Prostate gland (tissue), 2 donors: ENCODE results near the gene ADPRHL1. TPM values are rescaled to one million over a fixed set of nuclear protein-coding genes. Genes with fewer than 3 reads are reported as not detected.

Experiments
- DNase-seq: peaks from one replicate; pipeline ENCODE4 v3.0.0-alpha.2; 2019; ENCODE audit warnings: low spot score
- H3K27ac ChIP-seq, 2 donors: fragments of 200-600 bp; sonication (generic); 2 replicates each; pipeline ENCODE4 v1.5.1; 2017 to 2019
- H3K27me3 ChIP-seq: fragments of 200-600 bp; sonication (generic); replicated peaks from 2 replicates; pipeline ENCODE4 v1.5.1; 2019; ENCODE audit not compliant: insufficient read depth
- H3K36me3 ChIP-seq, 2 donors: fragments of 200-600 bp; sonication (generic); 1 replicate in 1 of 2; 2 replicates in 1 of 2; pipeline versions ENCODE4 v1.5.1 to v1.8.1; 2017 to 2019
- H3K4me1 ChIP-seq: fragments of 200-600 bp; sonication (generic); replicated peaks from 2 replicates; pipeline ENCODE4 v1.5.1; 2019
- H3K4me3 ChIP-seq, 2 donors: fragments of 200-600 bp; sonication (generic); 2 replicates each; pipeline ENCODE4 v1.5.1; 2017 to 2019
- H3K9me3 ChIP-seq: fragments of 200-600 bp; sonication (generic); 2 replicates; pipeline ENCODE4 v1.5.1; 2017
- POLR2A ChIP-seq: fragments of 450-650 bp; IDR thresholded peaks from one replicate; pipeline ENCODE4 v1.6.1; 2016; ENCODE audit warnings: antibody characterized with exemption, mild to moderate bottlenecking
- POLR2AphosphoS5 ChIP-seq: sonication (generic); formaldehyde crosslinking; IDR thresholded peaks from one replicate; pipeline ENCODE4 v1.6.1; 2017; ENCODE audit warnings: antibody characterized with exemption
- WGBS: methylation state at CpG from one replicate; pipeline ENCODE4 v1.1.5; 2018; 5-methylcytosine and 5-hydroxymethylcytosine counted together
- intact Hi-C: fragments of 100-400 bp; cut with DNase I; formaldehyde crosslinking; loops from one replicate; pipeline ENCODE4 v1.14.2; 2022
- total RNA-seq, 2 donors: library from RNA; depleted of rRNA; stranded (reverse); fragments of >200 nt; gene quantifications; one replicate each; pipeline ENCODE4 v1.1.0, GENCODE V29; 2016
- TF ChIP-seq, protein P1 (sequence below), 4 experiments: fragments of 200-600 bp in 2 of 4; fragments of 450-650 bp in 2 of 4; sonication (generic) in 2 of 4; IDR thresholded peaks; 1 replicate in 3 of 4; 2 replicates in 1 of 4; pipeline ENCODE4 v1.5.1; 2016 to 2019; ENCODE audit warnings: antibody characterized with exemption in 4 of 4, mild to moderate bottlenecking in 2 of 4, moderate library complexity in 2 of 4

The ADPRHL1 gene
- total RNA-seq, 2 donors from 2014 or later = 3.7 to 3.9 TPM

DNA sequence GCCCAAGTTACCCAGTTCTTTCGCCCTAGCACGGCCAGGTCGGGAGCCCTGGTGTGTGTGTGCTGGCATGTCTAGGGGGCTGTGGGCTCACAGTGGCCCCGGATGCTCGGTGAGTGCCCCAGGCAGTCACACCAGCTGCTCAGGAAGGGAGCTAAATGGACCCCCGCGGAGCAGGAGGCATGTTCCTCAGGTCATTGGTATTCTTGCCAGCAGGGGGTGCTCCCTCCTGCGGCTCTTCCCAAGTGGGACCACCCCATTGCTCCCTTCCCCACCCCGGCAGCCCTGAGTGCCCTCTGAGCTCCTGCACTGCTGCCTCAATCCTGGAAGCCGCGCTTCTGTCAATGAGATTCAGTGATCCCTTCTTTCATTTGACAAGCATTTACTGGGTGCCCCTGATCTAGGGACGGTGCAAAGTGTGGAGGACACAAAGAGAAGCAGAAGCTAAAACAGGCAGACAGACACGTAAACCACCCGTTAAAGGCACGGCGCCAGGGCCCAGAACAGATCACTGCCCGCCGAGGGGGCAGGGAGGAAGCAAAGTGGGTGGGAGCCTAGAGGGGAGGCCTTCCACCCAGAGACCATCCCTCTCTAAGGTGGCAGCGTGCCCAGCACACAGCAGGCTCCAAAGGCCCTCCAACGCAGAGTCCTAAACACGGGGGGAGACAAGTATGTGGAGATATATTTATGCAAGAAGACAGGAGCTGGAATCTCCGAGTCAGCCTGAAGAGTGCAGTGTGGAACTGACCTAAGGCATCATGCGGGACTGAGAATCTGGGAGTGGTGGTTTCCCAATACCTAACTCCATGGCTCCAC lies 5.2 kb upstream of the ADPRHL1 start:
- Histone ChIP-seq H3K4me3 (no peak overlapping the region), H3K27me3 (no peaks in the 10 kb centered on the region), H3K9me3 (no peaks in the 10 kb centered on the region), H3K4me1 (no peaks in the 10 kb centered on the region), H3K27ac (no peak overlapping the region), H3K36me3 (peaks cover 3 to 8% of the 10 kb centered on the region in 2 donors)
- TF ChIP-seq POLR2AphosphoS5 (no peak), POLR2A (no peak)
- TF ChIP-seq, protein P1, sequence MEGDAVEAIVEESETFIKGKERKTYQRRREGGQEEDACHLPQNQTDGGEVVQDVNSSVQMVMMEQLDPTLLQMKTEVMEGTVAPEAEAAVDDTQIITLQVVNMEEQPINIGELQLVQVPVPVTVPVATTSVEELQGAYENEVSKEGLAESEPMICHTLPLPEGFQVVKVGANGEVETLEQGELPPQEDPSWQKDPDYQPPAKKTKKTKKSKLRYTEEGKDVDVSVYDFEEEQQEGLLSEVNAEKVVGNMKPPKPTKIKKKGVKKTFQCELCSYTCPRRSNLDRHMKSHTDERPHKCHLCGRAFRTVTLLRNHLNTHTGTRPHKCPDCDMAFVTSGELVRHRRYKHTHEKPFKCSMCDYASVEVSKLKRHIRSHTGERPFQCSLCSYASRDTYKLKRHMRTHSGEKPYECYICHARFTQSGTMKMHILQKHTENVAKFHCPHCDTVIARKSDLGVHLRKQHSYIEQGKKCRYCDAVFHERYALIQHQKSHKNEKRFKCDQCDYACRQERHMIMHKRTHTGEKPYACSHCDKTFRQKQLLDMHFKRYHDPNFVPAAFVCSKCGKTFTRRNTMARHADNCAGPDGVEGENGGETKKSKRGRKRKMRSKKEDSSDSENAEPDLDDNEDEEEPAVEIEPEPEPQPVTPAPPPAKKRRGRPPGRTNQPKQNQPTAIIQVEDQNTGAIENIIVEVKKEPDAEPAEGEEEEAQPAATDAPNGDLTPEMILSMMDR (IDR thresholded peaks at IDR 0.05) = no peak
- no peak for DNase-seq
- intact Hi-C loops = loop anchor here (5.0 kb wide), 1 partner anchor 104 kb away; no protein-coding TSS in a partner anchor
- WGBS = 68% methylated on average over 23 of the region's 23 CpGs

DNA sequence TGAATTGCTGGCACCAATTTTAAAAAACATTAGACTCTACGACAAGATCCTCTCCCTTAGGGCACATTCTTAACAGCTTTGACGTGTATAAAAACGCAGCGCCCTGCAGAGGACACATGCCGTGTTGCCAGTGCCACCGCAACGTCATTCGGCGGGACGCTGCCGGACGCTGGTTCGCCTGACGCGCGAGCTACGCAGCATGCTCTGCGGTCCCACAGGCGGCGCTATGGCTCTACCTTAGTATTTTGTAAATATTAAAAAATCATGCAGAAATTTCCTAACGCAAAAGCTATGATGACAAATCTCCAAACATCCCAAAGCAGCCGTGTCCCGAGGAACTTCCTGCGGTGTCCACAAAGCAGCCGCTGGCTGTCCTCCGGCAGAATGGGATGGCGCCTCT lies 4.2 kb upstream of the ADPRHL1 start:
- intact Hi-C loops = loop anchor here (5.0 kb wide), 1 partner anchor 105 kb away; no protein-coding TSS in a partner anchor
- peaks cover 3 to 8% of the 10 kb centered on the region in 2 donors for H3K36me3 ChIP-seq
- 93% methylated on average over 27 of the region's 27 CpGs for WGBS
- H3K9me3 ChIP-seq = no peaks in the 10 kb centered on the region
- no peak overlapping the region for H3K4me3 ChIP-seq
- DNase-seq = no peak
- H3K27ac ChIP-seq = no peak overlapping the region
- no peak for TF ChIP-seq POLR2A
- TF ChIP-seq, protein P1 (IDR thresholded peaks at IDR 0.05) = no peak
- no peak for TF ChIP-seq POLR2AphosphoS5
- no peaks in the 10 kb centered on the region for H3K4me1 ChIP-seq
- no peaks in the 10 kb centered on the region for H3K27me3 ChIP-seq

DNA sequence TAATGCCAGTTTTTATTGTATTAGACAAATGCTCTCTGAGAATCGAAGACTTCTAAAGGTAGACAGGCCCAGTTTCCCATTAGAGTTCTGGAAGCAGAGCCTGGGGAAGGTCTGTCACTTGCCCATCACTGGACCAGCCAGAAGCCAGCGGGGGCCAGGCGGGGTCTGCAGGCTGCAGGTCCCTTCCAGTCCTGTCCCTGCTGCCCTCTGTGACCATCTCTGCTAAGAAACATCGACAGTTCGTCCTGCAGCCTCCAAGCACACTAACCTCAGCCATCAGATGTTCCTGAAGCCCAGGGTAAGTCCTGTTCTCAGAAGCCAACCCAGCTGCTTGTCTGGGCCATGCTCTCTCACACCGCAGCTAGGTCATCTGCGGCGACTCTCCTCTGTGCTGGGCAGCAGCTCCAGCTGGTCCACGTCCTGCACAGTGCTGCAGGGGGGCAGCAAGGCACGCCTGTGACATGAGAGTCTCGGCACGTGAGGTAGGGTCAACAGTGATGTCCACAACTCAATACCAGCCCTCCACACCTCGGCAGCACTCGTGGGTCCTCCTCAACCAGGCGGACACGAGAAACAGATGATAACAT lies 2.9 kb upstream of the ADPRHL1 start:
- 92% methylated on average over 16 of the region's 16 CpGs for WGBS
- TF ChIP-seq, protein P1 (IDR thresholded peaks at IDR 0.05) = no peak
- TF ChIP-seq POLR2AphosphoS5 (no peak), POLR2A (no peak)
- Histone ChIP-seq H3K27me3 (no peaks in the 10 kb centered on the region), H3K9me3 (no peaks in the 10 kb centered on the region), H3K4me1 (no peaks in the 10 kb centered on the region), H3K4me3 (no peak overlapping the region), H3K27ac (no peak overlapping the region), H3K36me3 (peaks cover 3 to 8% of the 10 kb centered on the region in 2 donors)
- intact Hi-C loops = loop anchor here (5.0 kb wide), 1 partner anchor 106 kb away; no protein-coding TSS in a partner anchor
- DNase-seq = no peak

DNA sequence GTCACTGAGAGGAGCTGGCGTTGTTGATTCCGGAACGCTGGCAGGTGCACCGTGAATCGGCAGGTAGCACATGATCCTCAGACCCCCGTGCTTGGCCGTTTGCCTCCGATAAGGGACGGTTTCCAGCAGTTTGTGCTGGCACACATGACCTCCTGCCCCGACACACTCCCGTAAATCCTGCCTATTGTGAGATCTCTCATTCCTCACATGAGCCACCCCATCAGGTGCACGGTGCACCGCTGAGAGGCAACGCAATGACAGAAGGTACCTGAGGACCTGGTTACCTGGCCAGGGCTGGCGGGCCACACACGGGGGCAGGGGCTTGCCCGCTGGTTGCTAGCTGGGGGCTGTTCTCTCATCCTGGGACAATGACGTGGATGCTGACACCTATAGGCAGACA lies 2.1 kb upstream of the ADPRHL1 start:
- no peak for TF ChIP-seq POLR2AphosphoS5
- TF ChIP-seq, protein P1 (IDR thresholded peaks at IDR 0.05) = no peak
- TF ChIP-seq POLR2A = no peak
- peaks cover 3 to 8% of the 10 kb centered on the region in 2 donors for H3K36me3 ChIP-seq
- WGBS = 78% methylated on average over 18 of the region's 18 CpGs
- intact Hi-C loops = loop anchor here (5.0 kb wide), 1 partner anchor 107 kb away; no protein-coding TSS in a partner anchor
- no peaks in the 10 kb centered on the region for H3K9me3 ChIP-seq
- no peaks in the 10 kb centered on the region for H3K27me3 ChIP-seq
- no peak overlapping the region for H3K27ac ChIP-seq
- no peak overlapping the region for H3K4me3 ChIP-seq
- no peak for DNase-seq
- H3K4me1 ChIP-seq = no peaks in the 10 kb centered on the region
